Thoracic aorta (tissue), 2 donors: Measurements from ENCODE around the gene MED15. TPM values are rescaled to one million over a fixed set of nuclear protein-coding genes. Genes with fewer than 3 reads are reported as not detected.

Experiments used
- ATAC-seq: fragments of 150-250 bp; one replicate; pipeline ENCODE4 v1.8.0; 2017; ENCODE audit warnings: low read depth; ENCODE audit not compliant: insufficient number of reproducible peaks, low FRiP score
- DNase-seq: peaks from one replicate; pipeline ENCODE4 v3.0.0-alpha.2; 2020; ENCODE audit warnings: low spot score
- H3K27ac ChIP-seq, 2 donors: fragments of 200-600 bp; sonication (generic); 1 replicate in 1 of 2; 2 replicates in 1 of 2; pipeline ENCODE4 v1.5.1; 2016; ENCODE audit warnings: mild to moderate bottlenecking in 2 of 2, moderate library complexity in 2 of 2
- H3K27me3 ChIP-seq: fragments of 200-600 bp; sonication (generic); replicated peaks from 2 replicates; pipeline ENCODE4 v1.6.0; 2016; ENCODE audit warnings: mild to moderate bottlenecking; ENCODE audit not compliant: insufficient read depth
- H3K36me3 ChIP-seq: fragments of 200-600 bp; sonication (generic); one replicate; pipeline ENCODE4 v1.5.1; 2016
- H3K4me1 ChIP-seq, 2 donors: fragments of 200-600 bp; sonication (generic); 1 replicate in 1 of 2; 2 replicates in 1 of 2; pipeline versions ENCODE4 v1.5.1 to v1.6.0; 2016; ENCODE audit warnings: low read depth in 2 of 2, mild to moderate bottlenecking in 1 of 2; ENCODE audit not compliant: control insufficient read depth in 1 of 2
- H3K4me3 ChIP-seq: fragments of 200-600 bp; sonication (generic); 2 replicates; pipeline ENCODE4 v1.5.1; 2016; ENCODE audit warnings: mild to moderate bottlenecking
- H3K9me3 ChIP-seq: fragments of 200-600 bp; sonication (generic); 2 replicates; pipeline ENCODE4 v1.5.1; 2016
- CTCF ChIP-seq: fragments of 200-600 bp; sonication (generic); IDR thresholded peaks from one replicate; pipeline ENCODE4 v1.5.1; 2019; ENCODE audit warnings: antibody characterized with exemption
- total RNA-seq, 2 donors: library from RNA; depleted of rRNA; stranded (reverse); fragments of >200 nt; gene quantifications; one replicate each; pipeline versions ENCODE4 v1.1.0 to v1.2.3, GENCODE V29; 2016

Gene MED15
- total RNA-seq, 2 donors from 2014 or later, result 78.9 to 98.6 TPM

- H3K36me3 ChIP-seq, result no peaks in the 10 kb centered on the region
- no peaks in the 10 kb centered on the region for H3K27me3 ChIP-seq
- peak overlapping the region; percentile 97 to 98 for H3K27ac ChIP-seq
- H3K4me1 ChIP-seq, result peaks cover 58 to 70% of the 10 kb centered on the region in 2 donors
- no peak for ATAC-seq
- TF ChIP-seq CTCF, result no peak
- H3K9me3 ChIP-seq, result no peaks in the 10 kb centered on the region
- DNase-seq, result no peak
- no peak overlapping the region for H3K4me3 ChIP-seq
These were observed 41.4 kb downstream of the MED15 start for GRCh38 chr22:20548806-20549205.

DNA sequence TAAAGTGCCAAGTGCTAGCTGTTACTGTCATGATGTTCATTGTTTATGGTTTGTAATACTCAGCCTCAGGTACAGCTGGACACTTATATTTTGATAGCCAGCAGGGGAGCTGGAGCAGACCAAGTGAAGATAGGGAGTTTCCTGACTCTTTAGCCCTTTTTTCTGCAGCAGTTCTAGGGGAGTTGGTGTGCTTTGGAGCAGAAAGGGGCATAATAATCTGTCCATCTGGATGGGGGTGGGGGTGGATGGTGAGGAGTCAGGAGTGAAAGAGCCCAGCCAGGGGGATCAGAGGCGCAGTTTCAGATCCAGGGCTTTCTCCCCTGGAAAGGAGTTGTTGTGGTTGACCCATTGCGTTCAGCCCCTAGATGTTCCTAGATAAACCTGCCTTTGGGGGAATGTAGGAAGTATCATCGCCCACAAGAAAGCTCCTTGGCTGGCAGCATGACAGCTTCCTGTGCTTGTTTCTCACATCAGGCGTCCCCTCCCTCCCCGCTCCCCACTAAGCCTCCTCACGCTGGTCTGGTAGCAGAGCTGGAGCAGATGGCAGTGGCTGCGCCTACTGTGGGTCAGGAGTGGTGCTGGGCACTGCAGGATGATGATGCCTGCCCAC, 41.9 kb downstream of the MED15 start:
- Histone ChIP-seq H3K4me1 (peaks cover 61 to 75% of the 10 kb centered on the region in 2 donors), H3K9me3 (no peaks in the 10 kb centered on the region), H3K27me3 (no peaks in the 10 kb centered on the region), H3K36me3 (no peaks in the 10 kb centered on the region), H3K4me3 (no peak overlapping the region), H3K27ac (peak overlapping the region; percentile 97 to 98)
- ATAC-seq, result no peak
- no peak for DNase-seq
- TF ChIP-seq CTCF, result no peak

DNA sequence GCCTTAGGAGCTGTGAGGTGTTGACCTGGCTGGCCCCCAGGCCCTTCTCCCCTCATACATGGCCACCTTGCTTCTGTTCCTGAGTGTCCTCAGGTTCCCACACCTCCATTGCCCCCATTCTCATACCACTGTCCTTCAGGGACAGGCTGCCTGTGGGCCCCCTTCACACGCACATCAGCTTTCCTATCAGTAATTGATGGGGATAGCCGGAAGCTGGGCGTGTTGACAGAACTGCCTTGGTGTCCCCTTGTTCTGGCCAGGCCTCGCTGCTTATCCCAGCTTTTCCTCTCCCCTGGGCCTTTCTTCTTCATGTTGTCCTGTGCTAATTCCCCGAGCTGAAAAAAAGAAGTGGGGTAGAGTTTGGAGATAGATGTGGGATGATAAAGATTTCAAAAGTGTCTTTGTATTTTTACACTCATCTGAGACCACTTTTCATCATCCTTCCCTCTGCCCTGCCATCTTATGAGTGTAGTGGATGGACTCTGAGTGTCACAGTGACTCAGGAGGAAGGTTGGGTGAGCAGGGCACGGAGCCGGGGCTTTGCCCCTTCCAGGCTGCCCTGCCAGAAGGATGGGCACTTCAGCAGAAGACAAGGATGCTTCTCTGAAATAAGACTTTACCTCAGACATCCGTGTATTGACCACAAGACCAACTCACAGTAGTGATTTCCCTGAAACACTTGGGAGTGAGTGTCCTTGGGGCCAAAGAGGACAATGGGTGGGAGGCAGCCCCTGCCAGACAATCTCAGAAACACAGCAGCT, 42.8 kb downstream of the MED15 start:
- no peaks in the 10 kb centered on the region for H3K27me3 ChIP-seq
- peaks cover 6% of the 10 kb centered on the region for H3K36me3 ChIP-seq
- no peaks in the 10 kb centered on the region for H3K9me3 ChIP-seq
- DNase-seq (no peak), ATAC-seq (no peak)
- peak overlapping the region; percentile 7 for H3K4me3 ChIP-seq
- TF ChIP-seq CTCF, result no peak
- peaks cover 61 to 81% of the 10 kb centered on the region in 2 donors for H3K4me1 ChIP-seq
- H3K27ac ChIP-seq, result peak overlapping the region; percentile 97 to 98

GRCh38 chr22:20550851-20551744, 43.7 kb downstream of the MED15 start:
- Histone ChIP-seq H3K27me3 (no peaks in the 10 kb centered on the region), H3K36me3 (peaks cover 9% of the 10 kb centered on the region), H3K9me3 (no peaks in the 10 kb centered on the region), H3K4me1 (peaks cover 59 to 76% of the 10 kb centered on the region in 2 donors), H3K4me3 (peak overlapping the region; percentile 7), H3K27ac (peak overlapping the region; percentile 97 to 98)
- no peak for DNase-seq
- TF ChIP-seq CTCF, result no peak
- peak; percentile 62 for ATAC-seq
